B cell (primary cell): ENCODE data around the gene KCND3. TPM values are rescaled to one million over a fixed set of nuclear protein-coding genes. Genes with fewer than 3 reads are reported as not detected.

ENCODE experiments used
- ATAC-seq: fragments of 200-7000 bp; cut with Tn5 transposase; one replicate; pipeline ENCODE4 v1.10.0; 2021; ENCODE audit warnings: low read depth, mild to moderate bottlenecking, moderate number of reproducible peaks, moderate library complexity
- CTCF ChIA-PET: fragments of 350-600 bp; sonication (Branson Sonifier 250); formaldehyde crosslinking; loops from one replicate; lab custom pipeline; 2021; ENCODE audit warnings: antibody characterized with exemption, inconsistent platforms; lab: Charles Lee
- POLR2A ChIA-PET: fragments of 350-600 bp; sonication (Branson Sonifier 250); formaldehyde crosslinking; loops from one replicate; lab custom pipeline; 2021; ENCODE audit warnings: antibody characterized with exemption; lab: Charles Lee
- DNase-seq: peaks from one replicate; pipeline ENCODE4 v3.0.0; 2013
- H2AFZ ChIP-seq: 2 replicates; pipeline ENCODE4 v1.6.1; 2012; ENCODE audit warnings: mild to moderate bottlenecking, low read depth, low read length; ENCODE audit not compliant: insufficient read depth, poor library complexity, severe bottlenecking
- H3K27ac ChIP-seq, 2 donors: 1 replicate in 1 of 2; 2 replicates in 1 of 2; pipeline ENCODE4 v1.5.1; 2012 to 2013; ENCODE audit warnings: low read length in 2 of 2, mild to moderate bottlenecking in 2 of 2, moderate library complexity in 1 of 2
- H3K27me3 ChIP-seq, 4 experiments: fragments of 200-600 bp in 1 of 4; sonication (generic) in 1 of 4; replicated peaks in 1 of 4; 1 replicate in 2 of 4; 2 replicates in 2 of 4; pipeline versions ENCODE4 v1.6.1 to v1.7.0; 2013 to 2016; ENCODE audit warnings: low read length in 3 of 4, mild to moderate bottlenecking in 2 of 4, mixed read lengths in 1 of 4, moderate library complexity in 1 of 4; ENCODE audit not compliant: insufficient read depth in 4 of 4, control insufficient read depth in 3 of 4; ENCODE audit errors: control extremely low read depth in 1 of 4
- H3K36me3 ChIP-seq, 2 experiments: replicated peaks in 1 of 2; 1 replicate in 1 of 2; 2 replicates in 1 of 2; pipeline versions ENCODE4 v1.6.1 to v1.7.1; 2013; ENCODE audit warnings: low read length in 1 of 2; ENCODE audit not compliant: insufficient read depth in 2 of 2, control insufficient read depth in 1 of 2; ENCODE audit errors: control extremely low read depth in 1 of 2, extremely low read depth in 1 of 2
- H3K4me1 ChIP-seq, 2 donors: fragments of 200-600 bp in 1 of 2; sonication (generic) in 1 of 2; 1 replicate in 1 of 2; 2 replicates in 1 of 2; pipeline versions ENCODE4 v1.5.1 to v1.6.1; 2013 to 2017; ENCODE audit warnings: low read length in 2 of 2; ENCODE audit not compliant: control insufficient read depth in 2 of 2, insufficient read depth in 2 of 2
- H3K4me2 ChIP-seq: replicated peaks from 2 replicates; pipeline ENCODE3; 2012; ENCODE audit warnings: mild to moderate bottlenecking, low read depth, low read length; ENCODE audit not compliant: poor library complexity, severe bottlenecking
- H3K4me3 ChIP-seq, 5 experiments: fragments of 200-600 bp in 1 of 5; sonication (generic) in 1 of 5; 1 replicate in 3 of 5; 2 replicates in 2 of 5; pipeline versions ENCODE4 v1.5.1 to v1.7.0; 2011 to 2016; ENCODE audit warnings: low read length in 4 of 5, mild to moderate bottlenecking in 4 of 5, low read depth in 2 of 5, control low read depth in 1 of 5, moderate library complexity in 1 of 5; ENCODE audit not compliant: insufficient read depth in 1 of 5; ENCODE audit errors: control extremely low read depth in 1 of 5, extremely low read depth in 1 of 5
- H3K79me2 ChIP-seq: fragments of 200-600 bp; sonication (generic); one replicate; pipeline ENCODE4 v1.6.0; 2016; ENCODE audit warnings: low read length; ENCODE audit not compliant: control insufficient read depth, insufficient read depth
- H3K9ac ChIP-seq: fragments of 200-600 bp; sonication (generic); 2 replicates; pipeline ENCODE4 v1.6.1; 2017; ENCODE audit warnings: mild to moderate bottlenecking, low read length, moderate library complexity
- H3K9me3 ChIP-seq, 3 donors: one replicate each; pipeline versions ENCODE4 v1.6.1 to v1.7.1; 2013; ENCODE audit warnings: low read length in 2 of 3; ENCODE audit not compliant: control insufficient read depth in 2 of 3, insufficient read depth in 1 of 3; ENCODE audit errors: control extremely low read depth in 1 of 3
- H4K20me1 ChIP-seq: 2 replicates; pipeline ENCODE4 v1.6.0; 2012; ENCODE audit warnings: mild to moderate bottlenecking, low read length; ENCODE audit not compliant: insufficient read depth, control insufficient read depth, poor library complexity, severe bottlenecking
- H3K27ac Mint-ChIP-seq: one replicate; pipeline ENCODE4 v1.8.0; 2021; ENCODE audit warnings: mixed read lengths
- H3K27me3 Mint-ChIP-seq: one replicate; pipeline ENCODE4 v1.8.0; 2021; ENCODE audit warnings: mixed read lengths
- H3K4me1 Mint-ChIP-seq: one replicate; pipeline ENCODE4 v1.8.0; 2021; ENCODE audit warnings: mixed read lengths
- H3K4me3 Mint-ChIP-seq: one replicate; pipeline ENCODE4 v1.8.0; 2021; ENCODE audit warnings: mixed read lengths
- H3K9me3 Mint-ChIP-seq: one replicate; pipeline ENCODE4 v1.8.0; 2022; ENCODE audit warnings: mixed read lengths; ENCODE audit not compliant: insufficient read depth
- CTCF ChIP-seq: fragments of 200-600 bp; IDR thresholded peaks from one replicate; pipeline ENCODE4 v1.8.0; 2022; ENCODE audit warnings: antibody characterized with exemption, mild to moderate bottlenecking
- EZH2 ChIP-seq: IDR thresholded peaks from 2 replicates; pipeline ENCODE4 v1.6.1; 2012; ENCODE audit warnings: borderline replicate concordance, low read depth, mild to moderate bottlenecking, moderate library complexity, low read length; ENCODE audit not compliant: insufficient read depth, poor library complexity, severe bottlenecking
- WGBS: methylation state at CpG from one replicate; pipeline ENCODE4 v1.1.5; 2013; ENCODE audit warnings: missing lambda C conversion rate; ENCODE audit not compliant: insufficient coverage; 5-methylcytosine and 5-hydroxymethylcytosine counted together
- intact Hi-C: fragments of 100-400 bp; cut with micrococcal nuclease; formaldehyde crosslinking; loops from one replicate; pipeline ENCODE4 v1.10.0; 2022
- polyA plus RNA-seq: library from polyadenylated mRNA; depleted of rRNA; stranded (reverse); fragments of >200 nt; gene quantifications from 2 replicates; pipeline ENCODE4 v1.2.3, GENCODE V29; 2012
- total RNA-seq, 2 donors: library from RNA; stranded (reverse); fragments of 120-200 nt in 1 of 2; gene quantifications; 1 replicate in 1 of 2; 2 replicates in 1 of 2; pipeline versions ENCODE4 v1.2.3 to v1.2.4, GENCODE V29; 2013 to 2022

KCND3 gene
- total and polyA plus RNA-seq, 2 donors (not counting 1 experiment from before 2014, with no cell fraction given): 0.07 TPM; not detected in 1

GRCh38 chr1:111737216-111738132 is 252.0 kb downstream of the KCND3 start:
- Mint-ChIP-seq H3K4me3 (peak overlapping the region; percentile 97), H3K27me3 (peaks cover 6% of the 10 kb centered on the region), H3K27ac (peak overlapping the region; percentile 62), H3K9me3 (no peaks in the 10 kb centered on the region), H3K4me1 (peaks cover 25% of the 10 kb centered on the region)
- Histone ChIP-seq H3K9ac (peak overlapping the region; percentile 69), H3K4me1 (peaks cover 15 to 30% of the 10 kb centered on the region in 2 donors), H2AFZ (peak overlapping the region; percentile 89), H3K4me3 (peak overlapping the region in 4 of 5 experiments; percentile 61 to 81 (median 74)), H3K9me3 (no peaks in the 10 kb centered on the region), H3K36me3 (no peaks in the 10 kb centered on the region), H3K4me2 (peak overlapping the region; percentile 96), H3K79me2 (no peaks in the 10 kb centered on the region), H4K20me1 (no peaks in the 10 kb centered on the region), H3K27me3 (peaks cover 0 to 39% (median 14%) of the 10 kb centered on the region in 4 experiments), H3K27ac (no peak overlapping the region)
- peak; percentile 25 for DNase-seq
- WGBS: 59% methylated on average over 4 of the region's 8 CpGs
- intact Hi-C loops: loop anchor here (2.0 kb wide), 1 partner anchor 229 kb away; no protein-coding TSS in a partner anchor
- ChIA-PET CTCF (interaction anchor here (1.1 to 5.0 kb wide), 8 partner anchors 10 to 31 kb away, joined by 3 to 66 read pairs (median 8); no protein-coding TSS in a partner anchor), POLR2A (interaction anchor here (2.7 kb wide), 1 partner anchor 18 kb away, joined by 18 read pairs; the partner anchor contains the start of gene DDX20)
- no peak for ATAC-seq
- TF ChIP-seq CTCF (no peak), EZH2 (no peak)
